Cardiac ventricle fibroblast (primary cell): ENCODE results near the gene KRTAP4-7. TPM values are rescaled to one million over a fixed set of nuclear protein-coding genes. Genes with fewer than 3 reads are reported as not detected.

Source experiments
- total RNA-seq: library from RNA; depleted of rRNA; stranded (reverse); fragments of >200 nt; gene quantifications from 2 replicates; pipeline ENCODE4 v1.2.3, GENCODE V29; 2015

The KRTAP4-7 gene
- total RNA-seq: not detected in 2 replicates

DNA sequence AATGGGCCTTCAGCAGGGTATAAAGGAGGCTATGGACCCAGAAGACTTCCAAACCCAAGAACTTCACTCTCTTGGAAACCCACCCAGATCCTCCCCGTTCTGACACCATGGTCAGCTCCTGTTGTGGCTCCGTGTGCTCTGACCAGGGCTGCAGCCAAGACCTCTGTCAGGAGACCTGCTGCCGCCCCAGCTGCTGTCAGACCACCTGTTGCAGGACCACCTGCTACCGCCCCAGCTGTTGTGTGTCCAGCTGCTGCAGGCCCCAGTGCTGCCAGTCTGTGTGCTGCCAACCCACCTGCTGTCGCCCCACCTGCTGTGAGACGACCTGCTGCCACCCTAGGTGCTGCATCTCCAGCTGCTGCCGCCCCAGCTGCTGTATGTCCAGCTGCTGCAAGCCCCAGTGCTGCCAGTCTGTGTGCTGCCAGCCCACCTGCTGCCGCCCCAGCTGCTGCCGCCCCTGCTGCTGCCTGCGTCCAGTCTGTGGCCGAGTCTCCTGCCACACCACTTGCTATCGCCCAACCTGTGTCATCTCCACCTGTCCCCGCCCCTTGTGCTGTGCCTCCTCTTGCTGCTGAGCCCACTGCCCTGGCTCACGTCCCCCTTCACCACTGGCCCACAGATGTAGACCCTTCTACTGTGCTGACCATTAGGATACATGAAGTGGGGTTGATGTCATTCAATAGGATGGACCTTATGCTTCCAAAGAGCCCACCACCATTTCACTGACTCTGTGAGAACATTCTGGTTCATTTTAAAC, at the start of gene KRTAP4-7:
TSS of gene KRTAP4-7 (plus strand) at position 51 of the 757 bp plus-strand sequence. CDS start at position 108, 57 bp downstream.

DNA sequence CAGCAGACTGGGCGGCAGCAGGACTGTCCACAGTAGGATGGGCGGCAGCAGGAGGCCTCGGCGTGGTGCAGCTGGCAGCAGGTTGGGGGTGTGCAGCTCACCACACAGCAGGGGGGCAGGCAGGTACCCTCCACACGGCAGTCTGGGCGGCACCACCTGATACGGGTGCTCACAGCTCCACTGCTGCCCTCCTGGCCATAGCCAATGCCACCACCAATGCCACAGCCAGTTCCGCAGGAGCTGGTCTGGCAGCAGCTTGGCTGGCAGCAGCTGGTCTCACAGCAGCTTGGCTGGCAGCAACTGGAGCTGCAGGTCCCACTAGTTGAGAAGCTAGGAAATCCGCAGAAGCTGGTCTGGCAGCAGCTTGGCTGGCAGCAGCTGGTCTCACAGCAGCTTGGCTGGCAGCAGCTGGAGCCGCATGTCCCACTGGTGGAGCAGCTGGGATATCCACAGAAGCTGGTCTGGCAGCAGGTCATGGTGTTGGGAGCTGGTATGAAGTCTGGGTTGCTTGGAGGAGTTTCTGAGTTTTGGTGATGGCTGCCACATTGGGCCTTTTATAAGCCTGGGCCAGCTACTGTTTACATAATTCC, 49.5 kb upstream of the KRTAP4-7 start, which contains the start of gene KRTAP1-3:
TSS of gene KRTAP1-3 (minus strand) at position 529 of the 590 bp plus-strand sequence. CDS start at position 476, 53 bp downstream.

GRCh38 chr17:41040783-41041571, 43.0 kb upstream of the KRTAP4-7 start, which contains the start of gene KRTAP1-1:
KRTAP1-1 (minus strand) TSS chr17:41041450; CDS start chr17:41041397, 53 bp downstream.

DNA sequence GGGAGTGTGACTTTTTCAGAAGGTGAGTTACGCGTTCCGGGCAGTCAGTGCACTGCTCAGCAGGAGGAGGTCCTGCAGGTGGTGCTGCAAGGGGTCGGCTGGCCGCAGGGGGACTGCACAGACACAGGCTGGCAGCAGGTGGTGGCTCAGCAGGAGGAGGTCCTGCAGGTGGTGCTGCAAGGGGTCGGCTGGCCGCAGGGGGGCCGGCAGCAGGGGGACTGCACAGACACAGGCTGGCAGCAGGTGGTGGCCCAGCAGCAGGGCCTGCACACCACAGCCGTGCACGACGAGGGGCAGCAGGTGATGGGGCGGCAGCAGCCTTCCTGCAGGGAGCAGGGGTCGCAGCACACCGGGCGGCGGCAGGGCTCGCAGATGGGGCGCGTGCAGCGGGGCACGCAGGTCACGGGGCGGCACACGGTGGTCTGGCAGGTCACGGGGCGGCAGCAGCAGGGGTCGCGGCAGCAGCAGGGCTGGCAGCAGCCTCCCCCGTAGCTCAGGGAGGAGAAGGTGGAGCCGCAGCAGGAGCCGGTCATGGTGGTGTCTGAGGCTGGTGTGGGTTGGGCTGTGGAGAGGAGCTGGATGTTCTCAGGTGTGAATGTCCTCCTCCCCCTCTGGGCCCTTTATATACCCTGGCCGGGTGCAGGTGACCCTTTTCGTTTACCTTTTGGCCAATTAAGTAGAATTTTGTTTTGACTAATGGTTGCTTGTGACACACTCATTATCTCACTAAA, 37.0 kb upstream of the KRTAP4-7 start, which contains the start of gene KRTAP2-1:
TSS of gene KRTAP2-1 (minus strand) at position 582 of the 731 bp plus-strand sequence. CDS start at position 533, 49 bp downstream.

GRCh38 chr17:41055130-41055529, 28.8 kb upstream of the KRTAP4-7 start, which contains the start of gene KRTAP2-2:
KRTAP2-2 (minus strand) TSS chr17:41055230; CDS start chr17:41055211, 19 bp downstream.

GRCh38 chr17:41060052-41060604, 23.8 kb upstream of the KRTAP4-7 start, which contains the start of gene KRTAP2-3:
KRTAP2-3 (minus strand) TSS chr17:41060114; CDS start chr17:41060050, 64 bp downstream.

DNA sequence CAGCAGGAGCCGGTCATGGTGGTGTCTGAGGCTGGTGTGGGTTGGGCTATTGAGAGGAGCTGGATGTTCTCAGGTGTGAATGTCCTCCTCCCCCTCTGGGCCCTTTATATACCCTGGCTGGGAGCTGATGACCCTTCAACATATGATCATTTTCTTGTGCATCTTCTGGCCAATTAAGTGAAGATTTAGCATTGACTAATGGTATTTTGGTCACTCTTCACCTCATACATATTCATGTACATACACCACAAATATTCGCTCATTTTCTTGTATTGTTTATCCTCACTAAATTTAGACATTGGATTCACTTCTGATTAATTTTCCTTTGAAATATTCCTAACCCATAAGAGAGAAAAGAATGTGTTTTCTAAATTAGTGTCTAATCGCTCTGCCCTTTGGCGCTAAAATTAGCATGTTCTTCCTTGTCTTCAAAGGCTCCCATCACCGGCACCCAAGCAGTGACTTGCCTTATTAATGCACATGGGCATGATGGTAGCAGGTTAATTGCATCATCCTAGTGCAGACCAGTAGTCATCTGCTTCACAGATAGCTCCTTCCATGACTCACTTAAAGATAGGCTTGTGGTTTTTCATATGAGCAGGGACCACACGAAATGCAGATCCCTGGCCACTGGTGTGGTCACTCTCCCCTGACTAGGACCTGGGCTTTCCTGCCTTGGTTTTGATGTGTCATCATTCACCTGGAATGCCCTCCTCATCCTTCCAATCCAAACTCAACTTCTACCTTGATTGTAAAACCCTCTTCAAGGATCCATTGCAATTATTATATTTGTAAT, 17.9 kb upstream of the KRTAP4-7 start, which contains the start of gene KRTAP2-4:
TSS of gene KRTAP2-4 (minus strand) at position 51 of the 796 bp plus-strand sequence. CDS start at position 17, 34 bp downstream.

DNA sequence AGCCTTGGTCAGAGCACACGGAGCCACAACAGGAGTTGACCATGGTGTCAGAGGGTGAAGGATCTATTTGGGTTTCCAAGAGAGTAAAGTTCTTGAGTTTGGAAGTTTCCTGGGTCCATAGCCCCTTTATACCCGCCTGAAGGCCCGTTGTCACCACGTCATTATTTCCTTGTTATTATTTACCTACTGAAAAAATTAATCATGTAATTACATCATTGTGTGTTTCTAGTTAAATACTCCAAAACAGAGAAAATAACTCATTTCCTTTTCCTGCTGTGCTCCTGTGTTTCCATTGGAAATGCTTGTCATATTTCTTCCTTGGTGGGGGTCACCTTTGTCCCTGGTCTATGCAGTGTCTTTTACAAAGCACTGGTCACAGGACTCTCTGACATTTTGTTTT, 14.1 kb downstream of the KRTAP4-7 start, which contains the start of gene KRTAP4-8:
TSS of gene KRTAP4-8 (minus strand) at position 101 of the 400 bp plus-strand sequence. CDS start at position 43, 58 bp downstream.

GRCh38 chr17:41101586-41102259, 17.8 kb downstream of the KRTAP4-7 start, which contains the start of gene KRTAP4-16:
KRTAP4-16 (minus strand) TSS chr17:41102209; CDS start chr17:41102209, 0 bp downstream.

DNA sequence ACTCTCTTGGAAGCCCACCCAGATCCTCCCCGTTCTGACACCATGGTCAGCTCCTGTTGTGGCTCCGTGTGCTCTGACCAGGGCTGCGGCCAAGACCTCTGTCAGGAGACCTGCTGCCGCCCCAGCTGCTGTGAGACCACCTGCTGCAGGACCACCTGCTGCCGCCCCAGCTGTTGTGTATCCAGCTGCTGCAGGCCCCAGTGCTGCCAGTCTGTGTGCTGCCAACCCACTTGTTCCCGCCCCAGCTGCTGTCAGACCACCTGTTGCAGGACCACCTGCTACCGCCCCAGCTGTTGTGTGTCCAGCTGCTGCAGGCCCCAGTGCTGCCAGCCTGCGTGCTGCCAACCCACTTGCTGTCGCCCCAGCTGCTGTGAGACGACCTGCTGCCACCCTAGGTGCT, 21.4 kb downstream of the KRTAP4-7 start, which contains the start of gene KRTAP4-9:
TSS of gene KRTAP4-9 (plus strand) at position 43 of the 400 bp plus-strand sequence. CDS start at position 43, 0 bp downstream.

DNA sequence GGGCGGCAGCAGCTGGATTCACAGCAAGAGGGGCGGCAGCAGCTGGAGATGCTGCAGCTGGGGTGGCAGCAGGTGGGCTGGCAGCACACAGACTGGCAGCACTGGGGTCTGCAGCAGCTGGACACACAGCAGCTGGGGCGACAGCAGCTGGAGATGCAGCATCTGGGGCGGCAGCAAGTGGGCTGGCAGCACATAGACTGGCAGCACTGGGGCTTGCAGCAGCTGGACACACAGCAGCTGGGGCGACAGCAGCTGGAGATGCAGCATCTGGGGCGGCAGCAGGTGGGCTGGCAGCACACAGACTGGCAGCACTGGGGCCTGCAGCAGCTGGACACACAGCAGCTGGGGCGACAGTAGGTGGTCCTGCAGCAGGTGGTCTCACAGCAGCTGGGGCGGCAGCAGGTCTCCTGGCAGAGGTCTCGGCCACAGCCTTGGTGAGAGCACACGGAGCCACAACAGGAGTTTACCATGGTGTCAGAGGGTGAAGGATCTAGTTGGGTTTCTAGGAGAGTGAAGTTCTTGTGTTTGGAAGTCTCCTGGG, 34.0 kb downstream of the KRTAP4-7 start, which contains the start of gene KRTAP4-11:
TSS of gene KRTAP4-11 (minus strand) at position 528 of the 541 bp plus-strand sequence. CDS start at position 470, 58 bp downstream.

GRCh38 chr17:41123991-41124371, 40.0 kb downstream of the KRTAP4-7 start, which contains the start of gene KRTAP4-12:
KRTAP4-12 (minus strand) TSS chr17:41124182; CDS start chr17:41124122, 60 bp downstream.

Other genes starting within 250 kb of the KRTAP4-7 start
- not detected in 2 replicates for gene KRT12, start 216.9 kb upstream of the KRTAP4-7 start, total RNA-seq
- not detected in 2 replicates for gene KRT20, start 198.9 kb upstream of the KRTAP4-7 start, total RNA-seq
- gene KRT23, start 146.5 kb upstream of the KRTAP4-7 start, total RNA-seq: not detected in 2 replicates
- not detected in 2 replicates for gene KRT39, start 117.2 kb upstream of the KRTAP4-7 start, total RNA-seq
- not detected in 2 replicates for gene KRT40, start 99.8 kb upstream of the KRTAP4-7 start, total RNA-seq
- not detected in 2 replicates for gene KRTAP3-3, start 90.0 kb upstream of the KRTAP4-7 start, total RNA-seq
- not detected in 2 replicates for gene KRTAP3-2, start 84.2 kb upstream of the KRTAP4-7 start, total RNA-seq
- gene KRTAP3-1, start 75.0 kb upstream of the KRTAP4-7 start, total RNA-seq: not detected in 2 replicates
- gene KRTAP1-5, start 56.9 kb upstream of the KRTAP4-7 start, total RNA-seq: not detected in 2 replicates
- gene KRTAP1-4, start 54.0 kb upstream of the KRTAP4-7 start, total RNA-seq: not detected in 2 replicates
- gene KRTAP1-3, start 49.3 kb upstream of the KRTAP4-7 start, total RNA-seq: not detected in 2 replicates
- not detected in 2 replicates for gene KRTAP1-1, start 42.7 kb upstream of the KRTAP4-7 start, total RNA-seq
- gene KRTAP2-1, start 36.8 kb upstream of the KRTAP4-7 start, total RNA-seq: not detected in 2 replicates
- gene KRTAP2-2, start 28.9 kb upstream of the KRTAP4-7 start, total RNA-seq: not detected in 2 replicates
- not detected in 2 replicates for gene KRTAP2-3, start 24.0 kb upstream of the KRTAP4-7 start, total RNA-seq
- not detected in 2 replicates for gene KRTAP2-4, start 18.3 kb upstream of the KRTAP4-7 start, total RNA-seq
- not detected in 2 replicates for gene KRTAP4-8, start 14.0 kb downstream of the KRTAP4-7 start, total RNA-seq
- not detected in 2 replicates for gene KRTAP4-16, start 18.1 kb downstream of the KRTAP4-7 start, total RNA-seq
- not detected in 2 replicates for gene KRTAP4-9, start 21.2 kb downstream of the KRTAP4-7 start, total RNA-seq
- gene KRTAP4-11, start 34.2 kb downstream of the KRTAP4-7 start, total RNA-seq: not detected in 2 replicates
- gene KRTAP4-12, start 40.0 kb downstream of the KRTAP4-7 start, total RNA-seq: not detected in 2 replicates
- gene KRTAP4-6, start 56.4 kb downstream of the KRTAP4-7 start, total RNA-seq: not detected in 2 replicates
- gene KRTAP4-5, start 65.7 kb downstream of the KRTAP4-7 start, total RNA-seq: not detected in 2 replicates
- not detected in 2 replicates for gene KRTAP4-4, start 76.6 kb downstream of the KRTAP4-7 start, total RNA-seq
- not detected in 2 replicates for gene KRTAP4-3, start 84.1 kb downstream of the KRTAP4-7 start, total RNA-seq
- not detected in 2 replicates for gene KRTAP4-2, start 94.1 kb downstream of the KRTAP4-7 start, total RNA-seq
- gene KRTAP4-1, start 100.8 kb downstream of the KRTAP4-7 start, total RNA-seq: not detected in 2 replicates
- not detected in 2 replicates for gene KRTAP9-1, start 105.7 kb downstream of the KRTAP4-7 start, total RNA-seq
- gene KRTAP9-2, start 142.5 kb downstream of the KRTAP4-7 start, total RNA-seq: not detected in 2 replicates
- gene KRTAP9-3, start 148.3 kb downstream of the KRTAP4-7 start, total RNA-seq: not detected in 2 replicates
- gene KRTAP9-8, start 153.8 kb downstream of the KRTAP4-7 start, total RNA-seq: not detected in 2 replicates
- not detected in 2 replicates for gene KRTAP9-4, start 165.5 kb downstream of the KRTAP4-7 start, total RNA-seq
- not detected in 2 replicates for gene KRTAP9-9, start 171.2 kb downstream of the KRTAP4-7 start, total RNA-seq
- gene KRTAP9-6, start 181.2 kb downstream of the KRTAP4-7 start, total RNA-seq: not detected in 2 replicates
- gene KRTAP9-7, start 191.5 kb downstream of the KRTAP4-7 start, total RNA-seq: not detected in 2 replicates
- not detected in 2 replicates for gene KRTAP29-1, start 218.7 kb downstream of the KRTAP4-7 start, total RNA-seq
- not detected in 2 replicates for gene KRTAP16-1, start 225.2 kb downstream of the KRTAP4-7 start, total RNA-seq
- not detected in 2 replicates for gene KRTAP17-1, start 231.6 kb downstream of the KRTAP4-7 start, total RNA-seq